ENCODE data around the gene ARL3. TPM values are rescaled to one million over a fixed set of nuclear protein-coding genes. Genes with fewer than 3 reads are reported as not detected.
A peak's percentile ranks its signal among the peaks of the same experiment; 100 is the strongest.

ARL3 gene
- polyA plus RNA-seq, 2 donors: 2.2 to 4.6 TPM

DNA sequence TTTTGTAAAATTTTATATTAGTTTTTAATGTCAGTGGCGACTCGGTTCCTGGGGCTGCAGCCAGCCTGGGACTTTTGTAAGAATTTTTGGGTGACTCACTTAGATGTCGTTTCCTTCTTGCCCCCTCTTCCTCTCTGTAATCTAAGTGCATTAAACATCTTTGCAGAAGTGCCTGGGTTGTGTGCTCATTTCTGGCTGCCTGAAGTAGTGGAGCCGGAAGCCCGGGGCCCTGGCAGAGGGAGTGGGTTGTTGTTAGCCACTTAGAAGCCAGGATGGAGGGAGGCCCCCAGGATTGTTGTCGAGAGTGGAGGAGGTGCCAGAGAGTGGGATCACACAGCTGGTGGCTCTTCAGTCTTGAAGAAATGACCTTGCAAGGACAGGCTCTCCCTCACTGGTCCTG, 80.9 kb downstream of the ARL3 start:
- WGBS, 2 donors: 27 to 34% methylated on average over 6 of the region's 6 CpGs
- peaks cover 3 to 6% of the 10 kb centered on the region in 2 donors for H3K4me1 ChIP-seq (ENCODE audit: control insufficient read depth in 2 of 2, insufficient read depth in 2 of 2, low read length in 1 of 2)
- no peaks in the 10 kb centered on the region for H3K27me3 ChIP-seq (ENCODE audit: control insufficient read depth in 1 of 2, insufficient read depth in 2 of 2, low read length in 2 of 2)
- H3K27ac ChIP-seq (ENCODE audit: low read depth in 2 of 2, low read length in 1 of 2): peak overlapping the region; percentile 24 to 45
- no peak overlapping the region for H3K4me3 ChIP-seq (ENCODE audit: low read depth in 1 of 2, low read length in 2 of 2)
- no peaks in the 10 kb centered on the region for H3K9me3 ChIP-seq (ENCODE audit: control insufficient read depth in 2 of 2, insufficient read depth in 1 of 2, low read depth in 1 of 2, low read length in 1 of 2)
- peaks cover 0 to 12% of the 10 kb centered on the region in 2 donors for H3K36me3 ChIP-seq (ENCODE audit: control insufficient read depth in 2 of 2, insufficient read depth in 2 of 2, low read length in 1 of 2)

GRCh38 chr10:102632394-102633111, 81.6 kb downstream of the ARL3 start:
- Histone ChIP-seq H3K9me3 (ENCODE audit: control insufficient read depth in 2 of 2, insufficient read depth in 1 of 2, low read depth in 1 of 2, low read length in 1 of 2) (no peaks in the 10 kb centered on the region), H3K4me3 (ENCODE audit: low read depth in 1 of 2, low read length in 2 of 2) (no peak overlapping the region), H3K4me1 (ENCODE audit: control insufficient read depth in 2 of 2, insufficient read depth in 2 of 2, low read length in 1 of 2) (peaks cover 3 to 10% of the 10 kb centered on the region in 2 donors), H3K36me3 (ENCODE audit: control insufficient read depth in 2 of 2, insufficient read depth in 2 of 2, low read length in 1 of 2) (peaks cover 0 to 12% of the 10 kb centered on the region in 2 donors), H3K27ac (ENCODE audit: low read depth in 2 of 2, low read length in 1 of 2) (peak overlapping the region in 1 of 2 donors; percentile 11), H3K27me3 (ENCODE audit: control insufficient read depth in 1 of 2, insufficient read depth in 2 of 2, low read length in 2 of 2) (no peaks in the 10 kb centered on the region)
- WGBS, 2 donors: 41 to 46% methylated on average over 5 of the region's 5 CpGs

DNA sequence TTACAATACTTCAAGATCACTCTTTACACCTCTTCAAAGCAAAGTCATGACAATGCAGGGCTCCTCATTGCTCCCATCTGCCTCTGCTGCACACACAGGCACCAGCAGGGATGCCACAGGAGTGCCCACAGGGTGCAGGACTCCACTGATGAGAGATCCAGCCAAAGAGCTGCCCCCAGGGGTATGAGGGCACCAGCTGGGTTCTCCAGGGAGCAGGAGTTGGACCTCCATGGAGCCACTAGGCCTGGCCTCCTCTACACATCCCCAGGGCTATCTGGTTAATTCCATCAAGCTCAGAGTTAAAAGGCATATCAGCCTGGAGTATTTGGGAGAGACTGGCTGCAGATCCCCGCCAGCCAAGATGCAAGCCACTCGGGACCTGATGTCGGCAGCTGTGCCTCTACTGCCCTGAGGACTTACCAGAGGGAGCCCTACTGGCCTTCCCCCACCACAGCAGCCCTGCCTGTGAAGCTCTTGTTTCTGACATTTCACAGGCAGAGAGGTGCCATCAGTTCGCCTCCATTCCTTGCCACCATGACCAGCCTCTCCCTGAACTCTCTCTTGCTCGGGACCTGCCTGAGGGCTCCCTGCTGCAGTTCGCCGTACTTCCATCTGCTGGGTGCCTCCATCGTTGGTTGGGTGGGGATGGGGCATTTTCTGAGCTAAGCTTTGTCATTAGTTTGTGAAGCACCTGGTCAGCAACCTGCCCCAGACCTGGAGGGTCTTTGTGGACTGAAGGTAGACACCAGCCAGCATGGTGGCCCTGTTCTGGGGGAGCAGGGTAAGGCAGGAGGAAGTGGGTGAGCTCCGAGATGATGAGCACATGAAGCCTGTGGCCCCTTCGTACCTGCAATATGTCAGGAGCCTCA, 82.4 kb downstream of the ARL3 start:
- no peaks in the 10 kb centered on the region for H3K27me3 ChIP-seq (ENCODE audit: control insufficient read depth in 1 of 2, insufficient read depth in 2 of 2, low read length in 2 of 2)
- no peak overlapping the region for H3K4me3 ChIP-seq (ENCODE audit: low read depth in 1 of 2, low read length in 2 of 2)
- H3K27ac ChIP-seq (ENCODE audit: low read depth in 2 of 2, low read length in 1 of 2): peak overlapping the region in 1 of 2 donors; percentile 13
- H3K9me3 ChIP-seq (ENCODE audit: control insufficient read depth in 2 of 2, insufficient read depth in 1 of 2, low read depth in 1 of 2, low read length in 1 of 2): no peaks in the 10 kb centered on the region
- H3K4me1 ChIP-seq (ENCODE audit: control insufficient read depth in 2 of 2, insufficient read depth in 2 of 2, low read length in 1 of 2): peaks cover 5 to 15% of the 10 kb centered on the region in 2 donors
- WGBS, 2 donors: 90 to 93% methylated on average over 10 of the region's 10 CpGs
- peaks cover 0 to 12% of the 10 kb centered on the region in 2 donors for H3K36me3 ChIP-seq (ENCODE audit: control insufficient read depth in 2 of 2, insufficient read depth in 2 of 2, low read length in 1 of 2)

DNA sequence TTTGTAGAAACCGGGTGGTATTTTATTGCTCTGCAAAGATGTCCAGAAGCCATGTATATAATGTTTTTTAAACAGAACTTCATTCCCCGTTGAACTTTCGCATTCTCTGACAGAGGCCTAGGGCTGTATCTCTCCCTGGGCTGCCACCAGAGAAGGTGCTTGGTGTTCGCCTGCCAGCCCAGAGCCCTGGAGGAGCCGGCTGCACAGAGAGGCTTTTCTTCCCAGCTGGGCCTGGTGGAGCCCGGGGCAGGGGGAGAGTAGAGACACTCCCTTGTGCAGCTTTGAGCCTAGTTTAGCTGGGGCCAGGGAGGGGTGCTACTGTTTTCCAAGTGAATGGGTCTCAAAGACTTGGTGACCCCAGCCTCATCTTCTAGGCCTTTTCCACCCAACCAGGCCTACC, 83.5 kb downstream of the ARL3 start:
- H3K36me3 ChIP-seq (ENCODE audit: control insufficient read depth in 2 of 2, insufficient read depth in 2 of 2, low read length in 1 of 2): peaks cover 0 to 12% of the 10 kb centered on the region in 2 donors
- H3K4me3 ChIP-seq (ENCODE audit: low read depth in 1 of 2, low read length in 2 of 2): no peak overlapping the region
- peaks cover 5 to 19% of the 10 kb centered on the region in 2 donors for H3K4me1 ChIP-seq (ENCODE audit: control insufficient read depth in 2 of 2, insufficient read depth in 2 of 2, low read length in 1 of 2)
- H3K27me3 ChIP-seq (ENCODE audit: control insufficient read depth in 1 of 2, insufficient read depth in 2 of 2, low read length in 2 of 2): no peaks in the 10 kb centered on the region
- 79 to 89% methylated on average over 6 of the region's 6 CpGs for WGBS, 2 donors
- no peak overlapping the region for H3K27ac ChIP-seq (ENCODE audit: low read depth in 2 of 2, low read length in 1 of 2)
- no peaks in the 10 kb centered on the region for H3K9me3 ChIP-seq (ENCODE audit: control insufficient read depth in 2 of 2, insufficient read depth in 1 of 2, low read depth in 1 of 2, low read length in 1 of 2)

DNA sequence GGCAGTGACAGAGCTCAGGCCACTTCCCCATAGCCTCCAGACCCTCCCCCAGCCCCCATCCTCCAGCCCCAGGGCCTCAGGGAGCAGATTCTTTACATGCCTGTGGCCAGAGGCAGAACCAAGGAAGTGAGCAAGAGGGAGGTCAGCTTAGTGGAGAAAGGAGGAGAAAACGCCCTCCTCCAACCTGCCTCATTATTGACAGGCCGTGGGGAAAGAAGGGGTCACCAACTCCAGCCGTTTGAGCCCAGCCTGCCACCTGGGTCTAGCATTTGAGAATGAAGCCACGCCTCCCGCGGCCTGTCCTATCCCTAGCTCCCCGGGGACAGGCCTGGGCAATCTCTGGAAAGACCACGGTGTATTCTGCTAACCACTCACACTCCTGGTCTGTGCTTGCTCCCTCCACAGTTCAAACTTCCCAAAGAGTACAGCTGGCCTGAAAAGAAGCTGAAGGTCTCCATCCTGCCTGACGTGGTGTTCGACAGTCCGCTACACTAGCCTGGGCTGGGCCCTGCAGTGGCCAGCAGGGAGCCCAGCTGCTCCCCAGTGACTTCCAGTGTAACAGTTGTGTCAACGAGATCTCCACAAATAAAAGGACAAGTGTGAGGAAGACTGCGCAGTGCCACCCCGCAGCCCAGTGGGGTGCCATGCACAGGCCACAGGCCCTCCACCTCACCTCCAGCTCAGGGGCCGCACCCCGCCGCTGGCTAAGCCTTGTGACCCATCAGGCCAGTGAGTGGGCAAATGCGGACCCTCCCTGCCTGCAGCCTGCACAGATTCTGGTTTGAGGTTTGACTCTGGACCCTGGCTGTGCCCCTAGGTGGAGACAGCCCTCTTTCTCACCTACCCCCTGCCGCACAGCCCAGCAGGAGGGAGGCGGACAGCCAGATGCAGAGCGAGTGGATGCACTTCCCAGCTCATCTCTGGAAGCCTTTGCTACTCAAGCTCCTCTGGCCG, 84.3 kb downstream of the ARL3 start:
- Histone ChIP-seq H3K27ac (ENCODE audit: low read depth in 2 of 2, low read length in 1 of 2) (peak overlapping the region in 1 of 2 donors; percentile 14), H3K4me1 (ENCODE audit: control insufficient read depth in 2 of 2, insufficient read depth in 2 of 2, low read length in 1 of 2) (peaks cover 5 to 16% of the 10 kb centered on the region in 2 donors), H3K36me3 (ENCODE audit: control insufficient read depth in 2 of 2, insufficient read depth in 2 of 2, low read length in 1 of 2) (peaks cover 0 to 12% of the 10 kb centered on the region in 2 donors), H3K9me3 (ENCODE audit: control insufficient read depth in 2 of 2, insufficient read depth in 1 of 2, low read depth in 1 of 2, low read length in 1 of 2) (no peaks in the 10 kb centered on the region), H3K27me3 (ENCODE audit: control insufficient read depth in 1 of 2, insufficient read depth in 2 of 2, low read length in 2 of 2) (no peaks in the 10 kb centered on the region), H3K4me3 (ENCODE audit: low read depth in 1 of 2, low read length in 2 of 2) (no peak overlapping the region)
- 78 to 79% methylated on average over 22 of the region's 22 CpGs for WGBS, 2 donors

GRCh38 chr10:102628451-102628911, 85.7 kb downstream of the ARL3 start:
- no peaks in the 10 kb centered on the region for H3K27me3 ChIP-seq (ENCODE audit: control insufficient read depth in 1 of 2, insufficient read depth in 2 of 2, low read length in 2 of 2)
- no peak overlapping the region for H3K4me3 ChIP-seq (ENCODE audit: low read depth in 1 of 2, low read length in 2 of 2)
- H3K36me3 ChIP-seq (ENCODE audit: control insufficient read depth in 2 of 2, insufficient read depth in 2 of 2, low read length in 1 of 2): peaks cover 0 to 12% of the 10 kb centered on the region in 2 donors
- peaks cover 3 to 13% of the 10 kb centered on the region in 2 donors for H3K4me1 ChIP-seq (ENCODE audit: control insufficient read depth in 2 of 2, insufficient read depth in 2 of 2, low read length in 1 of 2)
- H3K9me3 ChIP-seq (ENCODE audit: control insufficient read depth in 2 of 2, insufficient read depth in 1 of 2, low read depth in 1 of 2, low read length in 1 of 2): no peaks in the 10 kb centered on the region
- WGBS, 2 donors: 61 to 70% methylated on average over 11 of the region's 11 CpGs
- H3K27ac ChIP-seq (ENCODE audit: low read depth in 2 of 2, low read length in 1 of 2): peak overlapping the region; percentile 83 to 84

GRCh38 chr10:102627736-102628293, 86.4 kb downstream of the ARL3 start:
- H3K4me1 ChIP-seq (ENCODE audit: control insufficient read depth in 2 of 2, insufficient read depth in 2 of 2, low read length in 1 of 2): peaks cover 3 to 13% of the 10 kb centered on the region in 2 donors
- no peak overlapping the region for H3K4me3 ChIP-seq (ENCODE audit: low read depth in 1 of 2, low read length in 2 of 2)
- H3K27ac ChIP-seq (ENCODE audit: low read depth in 2 of 2, low read length in 1 of 2): peak overlapping the region; percentile 83 to 84
- no peaks in the 10 kb centered on the region for H3K27me3 ChIP-seq (ENCODE audit: control insufficient read depth in 1 of 2, insufficient read depth in 2 of 2, low read length in 2 of 2)
- 44 to 61% methylated on average over 9 of the region's 9 CpGs for WGBS, 2 donors
- no peaks in the 10 kb centered on the region for H3K9me3 ChIP-seq (ENCODE audit: control insufficient read depth in 2 of 2, insufficient read depth in 1 of 2, low read depth in 1 of 2, low read length in 1 of 2)
- H3K36me3 ChIP-seq (ENCODE audit: control insufficient read depth in 2 of 2, insufficient read depth in 2 of 2, low read length in 1 of 2): peaks cover 0 to 12% of the 10 kb centered on the region in 2 donors

- no peak overlapping the region for H3K4me3 ChIP-seq (ENCODE audit: low read depth in 1 of 2, low read length in 2 of 2)
- H3K27ac ChIP-seq (ENCODE audit: low read depth in 2 of 2, low read length in 1 of 2): peak overlapping the region; percentile 83 to 84
- H3K9me3 ChIP-seq (ENCODE audit: control insufficient read depth in 2 of 2, insufficient read depth in 1 of 2, low read depth in 1 of 2, low read length in 1 of 2): no peaks in the 10 kb centered on the region
- WGBS, 2 donors: 42 to 65% methylated on average over 12 of the region's 12 CpGs
- H3K4me1 ChIP-seq (ENCODE audit: control insufficient read depth in 2 of 2, insufficient read depth in 2 of 2, low read length in 1 of 2): peaks cover 3 to 13% of the 10 kb centered on the region in 2 donors
- H3K27me3 ChIP-seq (ENCODE audit: control insufficient read depth in 1 of 2, insufficient read depth in 2 of 2, low read length in 2 of 2): no peaks in the 10 kb centered on the region
- H3K36me3 ChIP-seq (ENCODE audit: control insufficient read depth in 2 of 2, insufficient read depth in 2 of 2, low read length in 1 of 2): peaks cover 0 to 12% of the 10 kb centered on the region in 2 donors
Measured at GRCh38 chr10:102627291-102627735, 86.9 kb downstream of the ARL3 start.

Measured in esophagus (tissue), 2 donors.